ENCODE measurements around the gene DLK1.

DLK1 gene

GRCh38 chr14:100726550-100727085, at the start of gene DLK1:
Gene DLK1, plus strand, starts transcription at chr14:100726892. Its CDS starts 177 bp downstream, at chr14:100727069.
- DNase-seq: no peak

- peak; percentile 86 for DNase-seq
These were observed 49.5 kb upstream of the DLK1 start for GRCh38 chr14:100677152-100677551.

GRCh38 chr14:100677554-100678468, 48.9 kb upstream of the DLK1 start:
- DNase-seq: peak; percentile 86

- DNase-seq: no peak
These were observed 48.2 kb upstream of the DLK1 start for GRCh38 chr14:100678469-100678828.

- no peak for DNase-seq
These were observed 47.5 kb upstream of the DLK1 start for GRCh38 chr14:100679153-100679552.

GRCh38 chr14:100679707-100680438, 46.8 kb upstream of the DLK1 start:
- DNase-seq: no peak

- DNase-seq: no peak
These were observed 46.1 kb upstream of the DLK1 start for GRCh38 chr14:100680439-100681051.

- no peak for DNase-seq
These were observed 45.6 kb upstream of the DLK1 start for GRCh38 chr14:100681111-100681510.

GRCh38 chr14:100682749-100683148, 43.9 kb upstream of the DLK1 start:
- no peak for DNase-seq

GRCh38 chr14:100683578-100683977, 43.1 kb upstream of the DLK1 start:
- no peak for DNase-seq

- no peak for DNase-seq
These were observed 42.5 kb upstream of the DLK1 start for GRCh38 chr14:100684154-100684553.

- DNase-seq: no peak
These were observed 41.7 kb upstream of the DLK1 start for GRCh38 chr14:100684961-100685360.

GRCh38 chr14:100686858-100687257, 39.8 kb upstream of the DLK1 start:
- DNase-seq: no peak

GRCh38 chr14:100687386-100687785, 39.3 kb upstream of the DLK1 start:
- no peak for DNase-seq

GRCh38 chr14:100688051-100688450, 38.6 kb upstream of the DLK1 start:
- DNase-seq: no peak

- DNase-seq: no peak
These were observed 37.9 kb upstream of the DLK1 start for GRCh38 chr14:100688598-100689461.

- DNase-seq: no peak
These were observed 36.0 kb upstream of the DLK1 start for GRCh38 chr14:100690672-100691071.

GRCh38 chr14:100691395-100692056, 35.2 kb upstream of the DLK1 start:
- peak; percentile 97 for DNase-seq

- no peak for DNase-seq
These were observed 34.4 kb upstream of the DLK1 start for GRCh38 chr14:100692256-100692655.

- no peak for DNase-seq
These were observed 33.7 kb upstream of the DLK1 start for GRCh38 chr14:100692859-100693558.
